Cardiac septum (tissue), 1 donor: ENCODE measurements around the gene ACTN1. TPM values are rescaled to one million over a fixed set of nuclear protein-coding genes. Genes with fewer than 3 reads are reported as not detected.
A peak's percentile ranks its signal among the peaks of the same experiment; 100 is the strongest.
"Not testable (repeated sequence)": the region's sequence is repeated elsewhere in the genome, so short reads cannot be mapped to it uniquely, and the experiment has no call there.

ENCODE experiments used
- DNase-seq: peaks from one replicate; pipeline ENCODE4 v3.0.0-alpha.2; 2020; ENCODE audit warnings: low spot score
- intact Hi-C: fragments of 100-400 bp; cut with DNase I; formaldehyde crosslinking; loops from one replicate; pipeline ENCODE4 v1.14.0; 2022
- total RNA-seq: library from RNA; stranded (reverse); fragmentation: NEBNext Ultra II Directional; extraction: Animal tissue kit (Norgen Biotek cat#: 25700); gene quantifications from one replicate; pipeline ENCODE4 v1.2.1, GENCODE V29; 2021
- donor health status: DM: no; HTN: no; CAD: no.

The ACTN1 gene
- total RNA-seq, 1 donor from 2014 or later, result 346 TPM

DNA sequence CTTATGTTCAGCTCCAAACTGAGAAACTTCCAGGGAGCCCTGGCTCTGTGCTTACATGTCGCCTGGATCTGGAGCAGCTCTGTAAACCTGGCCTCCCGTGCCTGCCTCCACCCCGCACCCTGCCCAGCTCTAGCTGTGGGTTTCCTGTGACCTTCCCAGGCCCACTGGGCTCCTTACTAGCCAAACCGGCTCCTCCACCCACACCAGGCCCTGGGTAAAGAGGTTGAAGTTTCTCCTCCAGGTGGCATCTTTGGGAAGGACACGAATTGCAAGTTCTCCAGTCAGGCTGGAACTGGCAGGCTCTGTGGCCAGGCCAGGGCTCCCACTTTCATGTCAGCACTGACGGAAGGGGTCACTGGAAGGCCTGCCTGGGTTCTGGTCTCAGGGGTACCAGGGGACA is 125.4 kb downstream of the ACTN1 start:
- intact Hi-C loops, result no loop called here

DNA sequence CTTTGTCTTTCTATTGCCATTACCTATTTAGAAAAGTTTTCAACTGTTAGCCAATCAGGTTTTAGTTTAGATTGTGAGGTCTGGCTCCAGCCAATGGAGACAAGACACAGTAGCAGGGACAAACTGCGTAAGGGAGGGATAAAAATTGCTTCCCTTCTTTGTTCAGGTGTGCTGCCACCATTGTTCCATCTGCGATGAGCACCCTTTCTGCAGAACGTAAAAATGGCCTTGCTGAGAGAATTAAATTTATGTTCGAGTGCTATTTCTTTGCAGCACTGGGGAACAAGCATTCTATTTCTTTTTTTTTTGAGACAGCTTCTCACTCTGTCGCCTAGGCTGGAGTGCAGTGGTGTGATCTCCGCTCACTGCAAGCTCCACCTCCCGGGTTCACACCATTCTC is 126.6 kb downstream of the ACTN1 start:
- DNase-seq, intact Hi-C loops: not testable (repeated sequence)

More for the DNA sequence above, 125.4 kb downstream of the ACTN1 start:
- no peak for DNase-seq

GRCh38 chr14:68851078-68851477 is 128.0 kb downstream of the ACTN1 start:
- intact Hi-C loops, result no loop called here

GRCh38 chr14:68849416-68849815 is 129.7 kb downstream of the ACTN1 start:
- intact Hi-C loops, result no loop called here
- DNase-seq, result no peak

More at GRCh38 chr14:68851078-68851477, 128.0 kb downstream of the ACTN1 start:
- no peak for DNase-seq

DNA sequence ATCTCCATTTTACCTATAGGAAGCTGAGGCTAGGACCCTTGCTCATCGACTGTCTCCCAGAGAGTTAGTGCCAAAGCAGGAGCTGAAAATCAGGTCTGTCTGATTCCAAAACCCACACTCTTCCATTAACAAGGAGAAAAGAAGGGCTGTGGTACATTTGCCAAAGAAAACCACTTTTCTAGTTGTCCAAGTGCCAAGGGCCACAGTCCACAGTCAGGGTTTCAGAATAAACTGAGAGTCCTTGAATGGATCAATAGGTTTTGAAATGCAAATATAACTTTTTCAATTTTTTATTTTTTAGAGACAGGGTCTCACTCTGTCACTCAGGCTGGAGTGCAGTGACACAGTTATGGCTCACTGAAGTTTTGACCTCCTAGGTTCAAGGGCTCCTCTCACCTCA is 130.8 kb downstream of the ACTN1 start:
- intact Hi-C loops, result no loop called here
- no peak for DNase-seq

DNA sequence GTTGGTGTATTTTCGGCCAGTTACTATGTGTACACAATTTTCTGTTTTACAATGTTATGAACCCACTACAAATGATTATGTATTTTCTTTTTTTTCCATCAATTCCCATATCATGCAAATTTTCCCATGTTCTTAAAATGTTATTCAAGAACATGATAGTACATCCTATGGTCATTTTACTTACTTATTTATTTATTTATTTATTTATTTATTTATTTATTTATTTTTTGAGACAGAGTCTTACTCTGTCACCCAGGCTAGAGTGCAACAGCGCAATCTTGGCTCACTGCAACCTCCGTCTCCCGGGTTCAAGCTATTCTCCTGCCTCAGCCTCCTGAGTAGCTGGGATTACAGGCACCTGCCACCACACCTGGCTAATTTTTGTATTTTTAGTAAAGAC is 131.5 kb downstream of the ACTN1 start:
- intact Hi-C loops, result not testable (repeated sequence)

GRCh38 chr14:68846466-68846865 is 132.6 kb downstream of the ACTN1 start:
- DNase-seq, result no peak
- intact Hi-C loops, result no loop called here

More for the DNA sequence above, 131.5 kb downstream of the ACTN1 start:
- not testable (repeated sequence) for DNase-seq

DNA sequence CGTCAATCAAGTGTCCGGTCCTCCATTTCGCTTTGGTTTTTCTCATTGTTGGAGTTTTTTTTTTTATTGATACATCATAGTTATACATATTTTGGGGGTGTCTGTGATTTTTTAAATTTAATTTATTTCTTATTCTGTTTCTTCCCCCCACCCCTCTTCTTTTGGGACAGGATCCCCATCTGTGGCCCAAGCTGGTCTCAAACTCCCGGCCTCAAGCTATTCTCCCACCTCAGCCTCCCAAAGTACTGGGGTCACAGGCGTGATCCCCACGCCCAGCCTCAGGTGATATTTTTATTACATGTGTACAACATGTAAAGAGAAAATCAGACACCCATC is 134.9 kb downstream of the ACTN1 start:
- DNase-seq, result no peak
- intact Hi-C loops, result no loop called here

DNA sequence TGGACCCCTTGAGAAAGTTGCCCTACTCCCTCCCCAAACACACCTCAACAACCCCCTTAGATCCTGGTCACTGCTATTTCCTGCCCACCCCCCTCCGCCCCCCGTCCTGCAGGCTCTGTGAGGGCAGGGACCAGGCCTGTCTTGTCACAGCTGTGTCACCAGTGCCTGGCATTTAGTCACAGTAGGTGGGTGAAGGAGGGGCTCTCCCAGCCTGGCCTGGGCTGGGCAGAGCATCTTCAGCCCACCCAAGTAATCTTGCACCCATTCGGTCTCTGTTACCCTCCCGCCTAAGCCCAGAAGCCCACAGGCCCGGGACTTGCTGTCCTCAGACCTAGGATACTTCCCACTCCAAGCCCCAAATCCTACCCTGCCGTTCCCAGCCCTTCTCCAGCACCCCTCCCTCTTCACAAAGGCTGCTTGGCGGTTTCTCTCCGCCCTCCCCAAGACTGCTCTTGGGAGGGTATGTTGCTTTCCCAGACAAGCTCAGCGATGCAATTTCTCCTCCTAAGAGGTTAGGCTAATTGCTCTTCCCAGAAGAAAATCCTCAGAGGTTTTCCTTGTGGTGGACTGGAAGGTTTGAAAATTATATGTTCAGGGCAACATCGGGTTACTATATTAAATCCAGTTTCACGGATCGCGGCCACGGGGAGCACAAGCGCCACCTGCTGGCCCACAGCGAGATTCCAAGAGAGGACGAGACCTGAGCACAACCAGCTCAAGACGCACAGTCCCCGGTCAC is 135.5 kb downstream of the ACTN1 start:
- DNase-seq, result peak; percentile 91
- intact Hi-C loops, result no loop called here

- DNase-seq, result no peak
- intact Hi-C loops, result no loop called here
These were observed 136.8 kb downstream of the ACTN1 start for GRCh38 chr14:68842298-68842697.

GRCh38 chr14:68841016-68841809 is 137.9 kb downstream of the ACTN1 start:
- intact Hi-C loops, result no loop called here

DNA sequence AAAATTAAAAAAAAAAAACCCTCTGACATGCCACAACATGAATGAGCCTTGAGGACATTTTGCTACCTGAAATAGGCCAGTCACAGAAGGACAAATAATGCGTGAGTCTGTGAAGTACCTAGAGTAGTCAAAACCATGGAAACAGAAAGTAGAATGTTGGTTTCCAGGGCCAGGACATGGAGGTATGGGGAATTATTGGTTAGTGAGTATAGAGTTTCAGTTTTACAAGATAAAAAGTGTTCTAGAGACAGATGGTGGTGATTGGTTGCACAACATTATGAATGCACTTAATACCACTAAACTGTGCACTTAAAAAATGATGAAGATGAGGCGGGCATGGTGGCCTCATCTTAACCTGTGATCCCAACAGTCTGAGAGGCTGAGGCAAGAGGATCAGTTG is 138.6 kb downstream of the ACTN1 start:
- no peak for DNase-seq
- intact Hi-C loops, result no loop called here

More at GRCh38 chr14:68841016-68841809, 137.9 kb downstream of the ACTN1 start:
- DNase-seq, result no peak

- no peak for DNase-seq
- intact Hi-C loops, result no loop called here
These were observed 143.0 kb downstream of the ACTN1 start for GRCh38 chr14:68836082-68836481.

GRCh38 chr14:68834816-68835215 is 144.3 kb downstream of the ACTN1 start:
- intact Hi-C loops, result no loop called here
- DNase-seq, result no peak

GRCh38 chr14:68828698-68829097 is 150.4 kb downstream of the ACTN1 start:
- intact Hi-C loops, result no loop called here
- no peak for DNase-seq

- DNase-seq, result no peak
- intact Hi-C loops, result no loop called here
These were observed 153.4 kb downstream of the ACTN1 start for GRCh38 chr14:68825729-68826128.

- peak; percentile 90 for DNase-seq
- intact Hi-C loops, result loop anchor here (5.0 kb wide), 1 partner anchor 947 kb away; no protein-coding TSS in a partner anchor
These were observed 154.4 kb downstream of the ACTN1 start for GRCh38 chr14:68824517-68825347.

DNA sequence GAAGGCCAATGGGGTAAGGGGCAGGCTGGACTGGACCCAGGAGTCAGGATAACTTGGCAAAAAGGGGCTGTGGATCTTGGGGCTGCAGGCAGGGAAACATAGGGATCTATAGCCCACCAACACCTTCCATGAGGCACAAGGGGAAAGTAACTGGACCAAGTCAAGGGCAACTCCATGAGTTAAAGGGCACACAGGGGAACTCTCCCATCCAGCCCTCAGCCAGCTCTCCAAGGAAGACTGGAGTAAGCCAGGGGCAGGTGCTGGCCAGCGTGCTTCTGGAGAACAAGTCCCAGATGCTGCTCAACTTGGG is 154.9 kb downstream of the ACTN1 start:
- intact Hi-C loops, result loop anchor here (5.0 kb wide), 1 partner anchor 947 kb away; no protein-coding TSS in a partner anchor
- DNase-seq, result no peak
